VCaP (cell line): ENCODE results near the gene ETV7.
"Not testable (repeated sequence)": the region's sequence is repeated elsewhere in the genome, so short reads cannot be mapped to it uniquely, and the experiment has no call there.

ENCODE experiments used
- H3K27ac ChIP-seq: fragments of 450-650 bp; 2 replicates; pipeline ENCODE4 v1.5.1; 2017
- CTCF ChIP-seq: fragments of 450-650 bp; conservative IDR thresholded peaks from 2 replicates; pipeline ENCODE4 v1.5.1; 2017; ENCODE audit warnings: mild to moderate bottlenecking, moderate library complexity

ETV7 gene

DNA sequence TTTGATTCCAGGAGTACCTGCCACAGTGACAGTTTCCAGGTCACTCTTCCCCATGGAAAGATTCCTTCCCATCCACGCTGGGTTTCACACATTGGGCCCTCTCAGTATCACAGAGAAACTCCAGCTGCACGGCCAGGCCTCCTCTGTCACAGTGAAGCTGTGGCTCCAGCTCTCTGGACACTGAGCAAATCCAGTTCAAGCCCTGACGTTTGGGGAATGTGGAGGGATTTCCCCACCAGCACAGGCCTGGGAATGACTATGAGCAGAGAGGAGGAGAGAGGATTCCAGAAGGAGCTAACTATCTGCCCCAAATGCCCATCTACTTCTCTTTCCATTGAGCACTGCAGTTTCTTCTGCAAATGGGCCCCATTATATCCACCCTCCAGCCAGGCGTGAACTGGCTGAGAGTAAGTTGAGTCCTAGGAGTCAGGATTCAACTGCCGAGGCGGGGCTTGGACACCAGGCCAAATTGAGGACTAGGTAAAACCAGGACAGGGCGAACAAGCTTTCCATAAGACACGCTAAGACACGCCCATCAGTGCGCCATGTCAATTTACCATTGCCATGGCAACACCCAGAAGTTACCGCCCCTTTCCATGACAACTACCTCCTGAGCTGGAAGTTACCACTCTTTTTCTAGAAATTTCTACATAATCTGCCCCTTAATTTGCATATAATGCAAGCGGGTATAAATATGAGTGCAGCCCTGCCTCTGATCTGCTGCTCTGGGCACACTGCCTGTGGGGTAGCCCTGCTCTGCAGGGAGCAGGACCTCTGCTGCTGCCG lies 41.6 kb downstream of the ETV7 start:
- TF ChIP-seq CTCF: no peak
- H3K27ac ChIP-seq: no peak overlapping the region

GRCh38 chr6:36343109-36343680 lies 44.3 kb downstream of the ETV7 start:
- no peak overlapping the region for H3K27ac ChIP-seq
- no peak for TF ChIP-seq CTCF

DNA sequence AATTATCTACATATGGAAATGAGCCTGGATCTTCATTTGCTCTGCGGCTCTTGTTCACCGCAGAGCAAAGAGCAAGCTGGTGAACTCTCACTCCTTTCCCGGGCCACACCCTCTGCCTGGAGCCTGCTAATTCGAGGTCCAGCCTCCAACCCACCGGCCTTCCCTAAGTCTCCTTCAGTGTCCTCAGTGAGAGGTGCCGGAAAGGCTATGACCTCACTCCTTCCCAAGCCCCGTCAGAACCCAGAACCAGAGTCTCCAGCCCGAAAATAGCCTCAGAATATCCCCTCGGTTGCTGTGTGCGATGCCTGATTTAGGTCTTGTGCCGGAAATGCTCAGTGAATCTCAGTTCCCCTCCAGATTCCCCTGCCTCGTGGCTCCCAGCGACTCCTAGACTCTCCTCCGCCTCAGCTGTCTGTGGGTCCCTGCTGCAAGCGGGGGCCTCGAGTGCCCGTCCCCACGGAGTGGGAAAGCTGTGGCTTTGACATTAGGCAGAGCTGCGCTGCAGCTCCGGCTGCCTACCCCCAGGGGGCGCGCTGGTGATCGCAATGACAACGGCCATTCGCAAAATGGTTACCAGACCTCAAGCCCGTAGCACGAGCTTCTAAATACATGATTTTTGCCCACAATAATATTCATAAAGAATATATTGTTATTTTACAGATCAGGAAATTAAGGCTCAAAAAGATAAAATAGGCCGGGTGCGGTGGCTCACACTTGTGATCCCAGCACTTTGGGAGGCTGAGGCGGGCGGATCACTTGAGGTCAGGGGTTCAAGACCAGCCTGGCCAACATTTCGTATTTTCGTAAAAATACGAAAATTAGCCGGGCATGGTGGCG lies 46.6 kb downstream of the ETV7 start:
- TF ChIP-seq CTCF: peak; percentile 92
- H3K27ac ChIP-seq: no peak overlapping the region

DNA sequence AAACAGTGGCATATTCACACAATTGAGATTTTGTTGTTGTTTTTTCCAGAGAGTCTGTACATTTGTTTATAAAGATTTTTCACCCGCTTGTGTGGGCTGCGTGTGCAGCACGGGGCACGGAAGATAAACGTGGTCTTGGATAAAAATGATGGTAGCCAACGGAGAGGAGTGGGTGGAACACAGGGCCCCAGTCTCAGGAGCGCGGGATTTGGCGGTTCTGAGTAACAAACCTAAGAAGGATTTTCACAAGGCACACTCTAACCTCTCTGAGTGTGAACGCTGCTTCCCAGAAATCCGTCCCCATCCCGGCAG lies 47.2 kb downstream of the ETV7 start:
- H3K27ac ChIP-seq: no peak overlapping the region
- TF ChIP-seq CTCF: no peak

- TF ChIP-seq CTCF: no peak
- no peak overlapping the region for H3K27ac ChIP-seq
These were observed 48.3 kb downstream of the ETV7 start for GRCh38 chr6:36339146-36339545.

DNA sequence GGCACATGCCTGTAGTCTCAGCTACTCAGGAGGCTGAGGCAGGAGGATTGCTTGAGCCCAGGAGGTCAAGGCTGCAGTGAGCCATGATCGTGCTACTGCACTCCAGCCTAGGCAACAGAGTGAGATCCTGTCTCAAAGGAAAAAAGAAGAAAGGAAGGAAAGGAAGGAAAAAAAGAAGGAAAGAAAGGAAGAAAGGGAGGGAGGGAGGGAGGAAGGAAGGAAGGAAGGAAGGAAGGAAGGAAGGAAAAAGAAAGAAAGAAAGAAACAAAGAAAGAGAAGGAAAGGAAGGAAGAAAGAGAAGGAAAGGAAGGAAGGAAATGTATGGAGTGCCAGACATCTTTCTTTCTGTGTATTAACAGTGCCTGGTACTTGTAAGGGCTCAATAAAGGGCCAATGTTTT lies 49.2 kb downstream of the ETV7 start:
- H3K27ac ChIP-seq: not testable (repeated sequence)

- TF ChIP-seq CTCF: no peak
- no peak overlapping the region for H3K27ac ChIP-seq
These were observed 49.7 kb downstream of the ETV7 start for GRCh38 chr6:36337814-36338213.

- peak within 1 kb of the TSS; percentile 72 for H3K27ac ChIP-seq
- TF ChIP-seq CTCF: no peak
These were observed 50.7 kb downstream of the ETV7 start, which contains the start of gene BNIP5 for GRCh38 chr6:36336779-36337241. TSS of gene BNIP5 (minus strand) at chr6:36336888. CDS start at chr6:36330690, 6,198 bp downstream.
